Neural progenitor cell (in vitro differentiated cells): Measurements from ENCODE around the gene SEMA6B. TPM values are rescaled to one million over a fixed set of nuclear protein-coding genes. Genes with fewer than 3 reads are reported as not detected.

Experiments used
- DNase-seq: peaks from one replicate; pipeline ENCODE4 v3.0.0-alpha.2; 2016; ENCODE audit warnings: low spot score
- H2AFZ ChIP-seq: fragments of 200-600 bp; sonication (generic); replicated peaks from 2 replicates; pipeline ENCODE4 v1.6.1; 2016; ENCODE audit warnings: antibody characterized with exemption
- H3F3A ChIP-seq: fragments of 200-600 bp; sonication (generic); 2 replicates; pipeline ENCODE4 v1.6.1; 2016; ENCODE audit warnings: antibody characterized with exemption, low read depth
- H3K27ac ChIP-seq: fragments of 200-600 bp; sonication (generic); 2 replicates; pipeline ENCODE4 v1.5.1; 2016; ENCODE audit warnings: mild to moderate bottlenecking
- H3K27me3 ChIP-seq: fragments of 200-600 bp; sonication (generic); 2 replicates; pipeline ENCODE4 v1.6.1; 2016; ENCODE audit warnings: mild to moderate bottlenecking, moderate library complexity
- H3K36me3 ChIP-seq: fragments of 200-600 bp; sonication (generic); 2 replicates; pipeline ENCODE4 v1.5.1; 2016
- H3K4me1 ChIP-seq: fragments of 200-600 bp; sonication (generic); 2 replicates; pipeline ENCODE4 v1.6.1; 2016; ENCODE audit warnings: mixed run types
- H3K4me2 ChIP-seq: fragments of 200-600 bp; sonication (generic); 2 replicates; pipeline ENCODE4 v1.6.1; 2016
- H3K4me3 ChIP-seq: fragments of 200-600 bp; sonication (generic); 2 replicates; pipeline ENCODE4 v1.5.1; 2016
- H3K79me2 ChIP-seq: fragments of 200-600 bp; sonication (generic); 2 replicates; pipeline ENCODE4 v1.6.1; 2016; ENCODE audit warnings: low read depth
- H3K9ac ChIP-seq: fragments of 200-600 bp; sonication (generic); 2 replicates; pipeline ENCODE4 v1.6.1; 2016
- H3K9me3 ChIP-seq: fragments of 200-600 bp; sonication (generic); 2 replicates; pipeline ENCODE4 v1.5.1; 2016; ENCODE audit warnings: low read depth
- H4K20me1 ChIP-seq: fragments of 200-600 bp; sonication (generic); 2 replicates; pipeline ENCODE4 v1.6.1; 2016; ENCODE audit warnings: low read depth
- H3K27ac Mint-ChIP-seq: 3 replicates; pipeline ENCODE4 v1.8.0; 2021; ENCODE audit warnings: mixed read lengths
- H3K27me3 Mint-ChIP-seq: 2 replicates; pipeline ENCODE4 v1.8.0; 2022; ENCODE audit warnings: low read depth, mild to moderate bottlenecking, inconsistent platforms, moderate library complexity, mixed read lengths; ENCODE audit not compliant: insufficient read depth
- H3K36me3 Mint-ChIP-seq: 3 replicates; pipeline ENCODE4 v1.8.0; 2021; ENCODE audit warnings: mixed read lengths
- H3K4me1 Mint-ChIP-seq: 3 replicates; pipeline ENCODE4 v1.8.0; 2021; ENCODE audit warnings: mixed read lengths
- H3K4me3 Mint-ChIP-seq: 3 replicates; pipeline ENCODE4 v1.8.0; 2021; ENCODE audit warnings: mild to moderate bottlenecking, moderate library complexity, mixed read lengths
- H3K9me3 Mint-ChIP-seq: 3 replicates; pipeline ENCODE4 v1.8.0; 2020; ENCODE audit warnings: mixed read lengths
- EZH2 ChIP-seq: fragments of 200-600 bp; sonication (generic); IDR thresholded peaks from 2 replicates; pipeline ENCODE4 v1.6.1; 2017; ENCODE audit warnings: antibody characterized with exemption, mild to moderate bottlenecking, moderate library complexity
- EZH2phosphoT487 ChIP-seq: fragments of 200-600 bp; sonication (generic); IDR thresholded peaks from 2 replicates; pipeline ENCODE4 v1.6.1; 2017; ENCODE audit warnings: antibody characterized with exemption
- total RNA-seq: library from RNA; depleted of rRNA; stranded (reverse); fragments of >200 nt; gene quantifications from 2 replicates; pipeline ENCODE4 v1.2.3, GENCODE V29; 2015; ENCODE audit warnings: low replicate concordance
- TF ChIP-seq, protein P1 (sequence below): fragments of 200-600 bp; sonication (generic); IDR thresholded peaks from 2 replicates; pipeline ENCODE4 v1.5.1; 2017; ENCODE audit warnings: antibody characterized with exemption, mild to moderate bottlenecking

SEMA6B gene
- total RNA-seq, 1 donor from 2014 or later = 22.6 TPM

DNA sequence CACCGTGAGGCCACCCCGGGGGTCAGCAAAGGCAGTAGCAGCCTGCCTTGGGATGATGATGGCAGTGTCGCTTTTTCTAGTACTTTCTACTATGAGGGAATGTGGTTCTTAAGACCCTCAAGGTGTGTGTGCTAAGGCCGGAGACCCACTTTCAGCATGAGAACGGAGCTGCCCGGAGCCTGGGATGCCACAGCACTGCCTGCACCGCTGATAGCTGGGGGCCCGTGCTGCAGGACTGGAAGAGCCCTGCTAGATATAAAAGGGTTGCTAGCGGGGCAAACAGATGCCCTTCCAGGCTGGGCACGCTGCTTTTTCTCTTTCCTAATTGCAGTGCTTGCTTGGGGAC, 55.7 kb downstream of the SEMA6B start:
- TF ChIP-seq, protein P1, sequence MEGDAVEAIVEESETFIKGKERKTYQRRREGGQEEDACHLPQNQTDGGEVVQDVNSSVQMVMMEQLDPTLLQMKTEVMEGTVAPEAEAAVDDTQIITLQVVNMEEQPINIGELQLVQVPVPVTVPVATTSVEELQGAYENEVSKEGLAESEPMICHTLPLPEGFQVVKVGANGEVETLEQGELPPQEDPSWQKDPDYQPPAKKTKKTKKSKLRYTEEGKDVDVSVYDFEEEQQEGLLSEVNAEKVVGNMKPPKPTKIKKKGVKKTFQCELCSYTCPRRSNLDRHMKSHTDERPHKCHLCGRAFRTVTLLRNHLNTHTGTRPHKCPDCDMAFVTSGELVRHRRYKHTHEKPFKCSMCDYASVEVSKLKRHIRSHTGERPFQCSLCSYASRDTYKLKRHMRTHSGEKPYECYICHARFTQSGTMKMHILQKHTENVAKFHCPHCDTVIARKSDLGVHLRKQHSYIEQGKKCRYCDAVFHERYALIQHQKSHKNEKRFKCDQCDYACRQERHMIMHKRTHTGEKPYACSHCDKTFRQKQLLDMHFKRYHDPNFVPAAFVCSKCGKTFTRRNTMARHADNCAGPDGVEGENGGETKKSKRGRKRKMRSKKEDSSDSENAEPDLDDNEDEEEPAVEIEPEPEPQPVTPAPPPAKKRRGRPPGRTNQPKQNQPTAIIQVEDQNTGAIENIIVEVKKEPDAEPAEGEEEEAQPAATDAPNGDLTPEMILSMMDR = no peak
- TF ChIP-seq EZH2 = no peak
- TF ChIP-seq EZH2phosphoT487 = no peak
- Mint-ChIP-seq H3K4me3 (no peak overlapping the region), H3K27ac (no peak overlapping the region), H3K36me3 (peaks cover 9% of the 10 kb centered on the region), H3K4me1 (no peaks in the 10 kb centered on the region), H3K27me3 (peaks cover 11% of the 10 kb centered on the region), H3K9me3 (no peaks in the 10 kb centered on the region)
- Histone ChIP-seq H3K9me3 (no peaks in the 10 kb centered on the region), H3K27ac (peak overlapping the region; percentile 51), H4K20me1 (peaks cover 22% of the 10 kb centered on the region), H3K9ac (no peak overlapping the region), H3F3A (no peaks in the 10 kb centered on the region), H3K4me3 (no peak overlapping the region), H3K4me1 (peaks cover 11% of the 10 kb centered on the region), H3K4me2 (no peak overlapping the region), H2AFZ (no peak overlapping the region), H3K79me2 (no peaks in the 10 kb centered on the region), H3K27me3 (no peaks in the 10 kb centered on the region), H3K36me3 (no peaks in the 10 kb centered on the region)
- no peak for DNase-seq

DNA sequence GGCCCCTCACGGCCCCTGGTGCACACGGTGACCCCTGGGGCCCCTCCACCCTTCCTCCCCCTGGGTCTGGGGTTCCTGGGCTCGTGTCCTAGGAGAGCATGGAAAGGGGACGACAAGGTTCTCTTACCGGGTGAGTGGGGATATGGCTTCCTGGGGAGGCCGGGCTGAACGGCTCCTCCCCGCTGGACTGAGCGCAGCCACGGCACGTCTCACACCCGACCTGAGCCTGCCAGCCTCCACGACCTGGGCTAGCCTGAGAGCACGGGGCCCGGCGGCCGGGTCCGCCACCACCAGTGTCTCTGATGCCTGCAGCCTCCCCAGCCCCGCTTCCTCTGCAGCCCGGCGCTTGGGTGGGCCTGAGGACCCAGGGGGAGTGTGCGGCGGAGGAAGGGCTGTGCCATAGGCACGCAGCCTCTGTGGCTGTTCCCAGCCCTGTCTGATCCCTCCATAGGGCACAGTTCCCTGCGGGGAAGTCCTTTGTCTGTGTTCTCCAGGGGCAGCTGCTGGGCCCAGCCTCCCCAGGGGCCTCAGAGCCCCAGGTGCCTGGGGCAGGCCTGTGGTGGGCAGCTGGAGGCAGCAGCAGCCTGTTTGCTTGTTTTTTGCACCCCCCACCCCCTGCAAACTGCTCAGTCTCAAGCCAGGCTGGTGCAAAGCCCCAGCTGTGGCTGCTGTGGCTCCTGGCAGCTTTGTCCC, 56.2 kb downstream of the SEMA6B start:
- H3K9me3 ChIP-seq = no peaks in the 10 kb centered on the region
- H3K9ac ChIP-seq = no peak overlapping the region
- peaks cover 11% of the 10 kb centered on the region for H3K4me1 ChIP-seq
- H3K4me1 Mint-ChIP-seq = no peaks in the 10 kb centered on the region
- H3K4me2 ChIP-seq = peak overlapping the region; percentile 10
- H3K27me3 ChIP-seq = no peaks in the 10 kb centered on the region
- peaks cover 9% of the 10 kb centered on the region for H3K36me3 Mint-ChIP-seq
- peaks cover 10% of the 10 kb centered on the region for H3K27me3 Mint-ChIP-seq
- H2AFZ ChIP-seq = no peak overlapping the region
- no peaks in the 10 kb centered on the region for H3K79me2 ChIP-seq
- no peaks in the 10 kb centered on the region for H3F3A ChIP-seq
- no peak overlapping the region for H3K4me3 ChIP-seq
- no peak overlapping the region for H3K27ac Mint-ChIP-seq
- no peaks in the 10 kb centered on the region for H3K9me3 Mint-ChIP-seq
- H3K27ac ChIP-seq = peak overlapping the region; percentile 51
- H4K20me1 ChIP-seq = peaks cover 22% of the 10 kb centered on the region
- peak; percentile 45 for DNase-seq
- no peak overlapping the region for H3K4me3 Mint-ChIP-seq
- H3K36me3 ChIP-seq = no peaks in the 10 kb centered on the region
- no peak for TF ChIP-seq EZH2phosphoT487
- TF ChIP-seq, protein P1 = no peak
- no peak for TF ChIP-seq EZH2

DNA sequence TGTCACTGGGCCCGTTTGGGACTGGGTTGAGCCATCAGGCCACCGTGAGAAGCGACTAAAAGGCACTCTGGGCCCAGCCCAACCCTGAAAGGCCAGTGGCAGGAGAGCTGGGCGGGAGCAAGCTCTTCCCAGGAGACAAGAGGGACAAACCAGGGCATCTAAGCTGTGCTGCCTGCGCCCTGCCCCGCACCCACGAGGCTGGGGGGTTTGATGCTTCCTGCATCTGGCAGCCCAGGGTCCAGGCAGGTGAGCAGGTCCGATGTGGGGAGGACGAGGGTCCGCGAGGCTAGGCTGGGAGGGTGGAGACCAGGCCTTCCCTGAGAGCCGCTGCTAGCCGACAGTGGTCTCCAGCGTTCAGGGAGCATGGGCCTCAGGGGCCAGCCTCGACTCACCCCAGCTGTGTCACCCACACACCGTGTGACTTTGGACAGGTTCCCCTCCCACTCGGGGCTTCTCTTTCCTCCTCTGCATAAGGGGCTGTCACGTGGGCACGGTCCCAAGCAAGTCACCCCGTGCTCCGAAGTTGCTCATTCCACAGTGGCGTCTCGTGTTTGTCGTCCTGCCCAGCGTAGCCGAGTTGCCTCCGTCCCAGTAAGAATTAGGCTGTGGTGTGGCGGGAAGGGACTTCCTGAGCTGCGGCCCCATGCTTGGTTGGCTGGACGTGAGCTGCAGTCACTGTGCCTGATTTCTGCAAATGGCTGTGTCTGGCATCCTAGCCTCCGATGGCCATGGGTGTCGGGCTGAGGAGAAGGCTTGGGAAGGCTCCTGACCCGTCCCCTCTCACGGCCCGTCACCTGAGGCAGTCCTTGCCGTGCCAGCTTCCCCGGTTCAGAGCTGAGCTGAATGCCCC, 57.0 kb downstream of the SEMA6B start:
- Mint-ChIP-seq H3K36me3 (peaks cover 9% of the 10 kb centered on the region), H3K9me3 (no peaks in the 10 kb centered on the region), H3K4me3 (no peak overlapping the region), H3K27me3 (peaks cover 9% of the 10 kb centered on the region), H3K27ac (no peak overlapping the region), H3K4me1 (no peaks in the 10 kb centered on the region)
- Histone ChIP-seq H3K27ac (peak overlapping the region; percentile 51), H3K9me3 (no peaks in the 10 kb centered on the region), H3K27me3 (no peaks in the 10 kb centered on the region), H2AFZ (no peak overlapping the region), H3K4me1 (peaks cover 11% of the 10 kb centered on the region), H3K4me3 (no peak overlapping the region), H3F3A (no peaks in the 10 kb centered on the region), H3K79me2 (no peaks in the 10 kb centered on the region), H3K4me2 (peak overlapping the region; percentile 10), H3K9ac (peak overlapping the region; percentile 32), H3K36me3 (no peaks in the 10 kb centered on the region), H4K20me1 (peaks cover 22% of the 10 kb centered on the region)
- TF ChIP-seq, protein P1 = no peak
- TF ChIP-seq EZH2 (no peak), EZH2phosphoT487 (no peak)
- DNase-seq = no peak
